NCI-H2029 (cell line): ENCODE data around the gene SHROOM1.

Experiments used
- DNase-seq: peaks from one replicate; lab custom pipeline; 2025; lab: John Stamatoyannopoulos, UW

SHROOM1 gene

GRCh38 chr5:132777209-132778069 is 53.0 kb downstream of the SHROOM1 start, which contains the start of gene SEPTIN8:
SEPTIN8 (minus strand) TSS chr5:132777239; CDS start chr5:132777137, 102 bp downstream.
- DNase-seq = peak; percentile 13

DNA sequence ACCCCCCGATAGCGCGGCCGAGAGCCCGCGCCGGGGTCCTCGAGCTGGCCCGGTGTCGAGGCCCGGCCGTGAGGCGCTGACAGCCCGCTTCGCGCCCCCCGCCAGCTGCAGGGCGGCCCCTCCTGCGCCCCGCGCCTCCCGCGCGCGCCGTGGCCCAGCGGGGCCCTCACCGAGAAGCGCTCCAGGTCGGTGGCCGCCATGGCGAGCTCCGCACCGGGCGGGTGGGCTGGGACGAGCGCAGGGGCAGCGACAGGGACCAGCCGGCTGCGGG is 53.6 kb downstream of the SHROOM1 start:
- DNase-seq = no peak

- no peak for DNase-seq
Observed at GRCh38 chr5:132776131-132776937, 54.1 kb downstream of the SHROOM1 start.

DNA sequence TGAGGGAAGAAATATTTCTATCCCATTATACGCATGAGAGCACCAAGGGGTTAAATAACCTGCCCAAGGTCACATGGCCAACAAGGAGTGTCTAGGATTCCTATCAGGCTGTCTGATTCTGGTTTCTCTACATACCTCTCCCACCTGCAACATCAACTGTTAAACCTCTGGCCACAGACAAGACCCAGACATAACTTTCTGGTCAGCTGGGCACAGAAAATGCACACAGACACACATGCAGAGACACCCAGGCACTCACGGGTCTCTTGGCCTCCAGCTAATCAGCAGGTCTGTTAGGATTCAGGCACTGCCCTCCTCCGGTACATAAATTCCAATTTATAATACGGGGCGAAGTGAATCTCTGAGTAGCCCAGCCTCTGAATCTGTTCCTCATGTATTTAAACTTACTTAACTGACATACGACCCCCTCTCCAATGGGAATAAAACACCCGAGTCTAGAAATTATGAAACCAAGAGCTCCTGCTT is 54.9 kb downstream of the SHROOM1 start:
- no peak for DNase-seq

DNA sequence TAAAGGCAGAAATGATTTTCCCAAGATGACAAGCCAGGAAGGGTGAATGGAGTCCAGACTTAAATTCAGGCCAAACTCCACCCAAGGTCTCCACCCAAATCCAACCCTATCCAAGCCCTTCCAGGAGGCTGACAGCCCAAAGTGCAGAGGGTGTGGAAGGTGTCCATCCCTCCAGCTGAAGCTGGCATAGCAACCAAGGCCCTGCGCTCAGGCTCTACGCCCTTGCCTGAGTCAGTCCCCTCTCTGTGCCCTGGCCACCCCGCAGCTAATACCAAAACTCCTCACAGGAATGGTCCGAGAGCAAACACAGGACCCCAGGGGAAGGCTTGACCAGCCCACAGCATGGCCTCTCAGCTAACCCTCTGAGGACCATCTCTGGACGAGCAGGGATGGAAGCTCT is 55.6 kb downstream of the SHROOM1 start:
- DNase-seq = no peak

GRCh38 chr5:132774406-132774805 is 56.0 kb downstream of the SHROOM1 start:
- DNase-seq = no peak

DNA sequence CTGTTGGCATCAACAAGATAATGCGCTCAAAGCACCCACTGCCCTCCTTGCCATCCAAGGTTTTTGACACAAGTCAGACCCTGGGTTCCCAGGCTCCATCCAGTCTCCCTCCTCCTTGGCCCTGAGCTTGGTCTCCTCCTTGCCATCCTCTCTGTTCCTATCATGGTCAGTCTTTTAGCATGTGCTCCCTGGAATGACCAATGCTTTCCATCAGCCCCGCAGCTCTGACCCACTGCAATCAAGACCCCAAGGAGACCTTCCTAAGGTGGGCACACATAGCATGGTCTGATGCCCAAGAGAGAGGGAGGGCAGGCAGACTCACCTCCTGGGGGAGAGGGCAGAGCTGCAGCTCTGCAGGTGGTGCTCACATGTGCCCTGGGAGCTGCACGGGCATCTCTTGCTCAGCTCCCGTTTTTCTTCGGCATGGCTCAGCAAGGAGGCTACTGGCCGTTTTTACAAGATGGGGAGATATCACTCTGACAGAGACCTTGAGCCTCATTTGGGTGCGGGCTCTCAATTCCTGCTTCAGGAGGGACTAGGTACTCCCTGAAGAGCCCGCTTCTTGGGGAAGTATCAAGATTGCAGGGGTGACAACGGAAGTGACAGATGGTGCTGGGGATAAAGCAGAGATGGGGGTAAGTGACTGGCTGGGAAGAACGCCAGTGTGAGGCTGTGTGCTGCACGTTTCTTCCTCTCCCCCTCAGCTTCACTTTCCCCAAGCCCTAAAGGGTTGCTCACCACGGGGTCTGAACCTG is 56.7 kb downstream of the SHROOM1 start:
- no peak for DNase-seq

DNA sequence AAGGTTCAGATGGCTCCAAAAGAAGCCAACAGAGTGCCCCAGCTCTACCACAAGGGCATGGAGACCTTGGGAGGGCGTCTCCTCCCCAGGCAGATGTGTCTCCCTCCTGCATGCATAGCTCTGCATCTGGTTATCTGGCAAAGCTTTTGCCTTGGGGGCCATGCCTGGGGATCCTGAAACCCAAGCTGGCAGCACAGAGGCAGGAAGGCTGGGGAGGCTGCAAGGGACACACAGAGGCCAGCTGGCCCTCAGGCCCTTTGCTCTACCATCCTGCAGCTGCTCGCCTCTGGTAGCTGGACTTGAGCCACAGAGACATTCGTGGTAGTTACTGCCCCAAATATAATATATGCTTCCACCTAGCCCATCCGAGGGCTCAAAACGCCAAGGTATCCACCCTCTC is 57.3 kb downstream of the SHROOM1 start:
- no peak for DNase-seq

DNA sequence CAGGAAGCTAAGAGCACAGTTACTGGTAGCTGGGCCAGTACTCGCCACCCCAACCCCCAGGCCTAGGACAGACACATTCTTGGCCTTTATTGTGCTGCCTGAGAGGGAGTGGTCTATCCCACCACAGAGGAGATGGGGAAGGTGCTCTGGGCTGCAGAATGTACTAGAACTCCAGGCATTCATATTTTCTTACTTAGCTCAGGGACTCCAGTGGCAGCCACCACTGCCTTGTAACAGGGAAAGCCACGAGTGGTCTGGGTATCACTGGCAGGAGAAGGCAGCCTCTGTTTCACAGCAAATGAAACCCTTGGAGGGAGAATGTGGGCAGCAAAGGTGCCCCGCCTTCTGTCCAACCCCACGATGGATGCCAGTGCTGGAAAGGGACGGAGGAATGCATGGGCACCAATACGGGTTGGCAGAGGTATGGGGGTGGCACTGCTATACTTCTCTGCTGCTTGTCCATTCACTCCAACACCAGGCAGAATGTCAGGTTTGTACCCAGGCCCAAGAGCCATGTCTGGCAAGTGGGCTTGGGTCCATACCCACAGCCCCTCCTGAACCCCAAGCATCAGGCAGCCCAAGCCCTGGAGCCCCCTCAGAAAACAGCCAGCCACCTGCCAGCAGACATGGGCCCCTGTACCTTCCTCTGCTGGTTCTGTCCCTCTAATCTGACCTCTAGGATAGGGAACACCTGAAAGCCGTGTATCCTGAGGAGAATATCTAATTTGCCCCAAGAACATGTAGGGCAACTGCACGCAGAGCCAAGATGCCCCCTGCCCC is 58.0 kb downstream of the SHROOM1 start:
- DNase-seq = no peak
